ENCODE measurements around the gene ARRDC2.

The ARRDC2 gene

DNA sequence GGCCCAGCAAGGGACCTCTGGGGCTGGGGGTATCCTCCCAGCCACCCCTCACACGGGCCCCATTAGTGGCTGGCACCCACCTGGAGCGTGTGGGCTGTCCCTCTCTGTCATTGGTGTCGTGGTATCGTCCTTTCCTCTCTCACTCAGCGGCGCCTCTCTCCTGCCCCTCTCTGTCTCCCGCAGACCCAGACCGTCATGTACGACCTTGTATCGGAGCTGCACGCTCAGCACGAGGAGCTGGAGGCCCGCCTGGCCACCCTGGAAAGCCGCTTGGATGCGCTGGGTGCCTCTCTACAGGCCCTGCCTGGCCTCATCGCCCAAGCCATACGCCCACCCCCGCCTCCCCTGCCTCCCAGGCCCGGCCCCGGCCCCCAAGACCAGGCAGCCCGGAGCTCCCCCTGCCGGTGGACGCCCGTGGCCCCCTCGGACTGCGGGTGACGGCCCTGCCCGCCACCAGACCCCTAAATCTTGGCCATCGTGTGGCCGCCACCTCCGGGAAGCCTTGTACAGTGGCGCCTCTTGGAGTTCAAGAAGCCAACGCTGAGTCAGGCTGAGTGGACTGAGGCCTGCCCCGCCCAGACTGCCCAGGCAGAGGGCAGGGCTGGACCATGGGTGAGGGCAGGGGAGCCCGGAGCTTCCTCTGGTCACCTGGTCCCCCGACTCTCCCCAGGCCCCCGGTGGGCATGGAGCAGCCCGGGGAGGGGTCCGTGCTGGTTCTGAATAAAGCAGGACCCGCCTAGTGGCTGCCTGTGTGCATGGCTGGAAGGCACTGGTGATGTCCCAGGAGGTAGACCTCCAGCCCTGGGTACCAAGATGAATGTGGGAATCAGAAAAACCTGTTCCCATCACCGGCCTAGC, 9.8 kb upstream of the ARRDC2 start:
- TF ChIP-seq, protein P1, sequence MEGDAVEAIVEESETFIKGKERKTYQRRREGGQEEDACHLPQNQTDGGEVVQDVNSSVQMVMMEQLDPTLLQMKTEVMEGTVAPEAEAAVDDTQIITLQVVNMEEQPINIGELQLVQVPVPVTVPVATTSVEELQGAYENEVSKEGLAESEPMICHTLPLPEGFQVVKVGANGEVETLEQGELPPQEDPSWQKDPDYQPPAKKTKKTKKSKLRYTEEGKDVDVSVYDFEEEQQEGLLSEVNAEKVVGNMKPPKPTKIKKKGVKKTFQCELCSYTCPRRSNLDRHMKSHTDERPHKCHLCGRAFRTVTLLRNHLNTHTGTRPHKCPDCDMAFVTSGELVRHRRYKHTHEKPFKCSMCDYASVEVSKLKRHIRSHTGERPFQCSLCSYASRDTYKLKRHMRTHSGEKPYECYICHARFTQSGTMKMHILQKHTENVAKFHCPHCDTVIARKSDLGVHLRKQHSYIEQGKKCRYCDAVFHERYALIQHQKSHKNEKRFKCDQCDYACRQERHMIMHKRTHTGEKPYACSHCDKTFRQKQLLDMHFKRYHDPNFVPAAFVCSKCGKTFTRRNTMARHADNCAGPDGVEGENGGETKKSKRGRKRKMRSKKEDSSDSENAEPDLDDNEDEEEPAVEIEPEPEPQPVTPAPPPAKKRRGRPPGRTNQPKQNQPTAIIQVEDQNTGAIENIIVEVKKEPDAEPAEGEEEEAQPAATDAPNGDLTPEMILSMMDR (IDR thresholded peaks at IDR 0.05) = no peak

DNA sequence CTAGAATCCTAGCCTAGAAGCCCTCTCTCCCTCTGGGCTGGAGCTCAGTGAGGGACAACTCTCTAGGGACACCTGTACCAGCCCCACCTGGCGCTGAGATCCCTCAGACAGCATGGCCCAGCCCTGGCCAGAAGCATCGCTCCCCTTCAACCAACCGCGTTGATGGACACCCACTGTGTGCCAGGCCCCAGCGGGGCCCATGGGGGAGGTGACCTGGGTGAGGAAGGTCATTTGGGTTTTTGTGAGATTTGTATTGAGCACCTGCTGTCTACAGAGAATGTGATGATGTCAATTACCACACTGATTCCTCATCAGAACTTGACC, 9.2 kb upstream of the ARRDC2 start:
- TF ChIP-seq, protein P1 (IDR thresholded peaks at IDR 0.05) = no peak

DNA sequence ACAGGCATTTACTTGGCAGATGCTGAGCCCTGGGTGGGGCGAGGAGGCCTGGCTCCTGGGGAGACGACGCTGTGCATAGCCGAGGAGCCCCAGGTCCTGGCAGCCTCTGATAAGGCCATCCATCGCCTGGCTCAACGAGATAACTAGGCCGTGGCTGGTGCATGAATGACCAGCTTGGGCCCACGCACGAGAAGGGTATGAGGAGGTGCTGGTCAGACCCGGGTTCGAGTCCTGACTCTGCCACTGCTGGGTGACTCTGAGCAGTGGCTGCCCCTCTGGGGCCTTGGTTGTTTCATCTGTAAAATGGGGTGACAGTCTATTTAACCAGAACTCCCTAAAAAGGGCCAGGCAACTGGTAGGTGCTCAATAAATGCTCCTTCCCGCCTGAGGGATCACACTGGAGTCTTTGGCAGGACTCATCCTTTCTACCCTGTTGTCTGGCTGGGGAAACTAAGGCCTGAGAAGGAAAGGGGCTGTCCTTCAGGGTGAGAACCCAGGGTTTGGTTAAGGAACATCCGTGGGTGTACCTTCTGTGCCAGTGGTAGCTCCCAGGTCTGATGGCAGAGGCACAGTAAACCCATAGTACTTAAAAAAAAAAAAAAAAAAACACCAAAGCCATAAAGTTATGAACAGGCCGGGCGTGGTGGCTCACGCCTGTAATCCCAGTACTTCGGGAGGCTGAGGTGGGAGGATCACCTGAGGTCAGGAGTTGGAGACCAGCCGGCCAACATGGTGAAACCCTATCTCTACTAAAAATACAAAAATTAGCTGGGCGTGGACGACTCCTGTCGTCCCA, 8.1 kb upstream of the ARRDC2 start:
- TF ChIP-seq, protein P1 (IDR thresholded peaks at IDR 0.05) = no peak

DNA sequence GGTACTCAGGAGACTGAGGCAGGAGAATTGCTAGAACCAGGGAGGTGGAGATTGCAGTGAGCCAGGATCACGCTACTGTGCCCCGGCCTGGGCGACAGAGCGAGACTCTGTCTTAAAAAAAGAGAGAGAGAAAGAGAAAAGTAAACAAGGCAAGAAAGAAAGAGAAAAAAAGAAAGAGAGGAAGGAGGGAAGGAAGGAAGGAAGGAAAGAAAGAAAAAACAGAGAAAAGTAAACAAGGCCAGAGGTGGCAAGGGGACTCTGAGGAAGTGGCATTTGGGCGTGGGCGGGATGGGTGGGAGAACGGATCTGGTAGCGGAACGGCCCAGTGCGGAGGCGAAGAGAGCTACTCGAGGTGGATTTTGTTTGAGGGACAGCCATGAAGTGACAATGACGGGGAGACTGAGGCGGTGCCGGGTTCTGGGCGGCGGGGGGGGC, 7.5 kb upstream of the ARRDC2 start:
- TF ChIP-seq, protein P1 (IDR thresholded peaks at IDR 0.05) = no peak

DNA sequence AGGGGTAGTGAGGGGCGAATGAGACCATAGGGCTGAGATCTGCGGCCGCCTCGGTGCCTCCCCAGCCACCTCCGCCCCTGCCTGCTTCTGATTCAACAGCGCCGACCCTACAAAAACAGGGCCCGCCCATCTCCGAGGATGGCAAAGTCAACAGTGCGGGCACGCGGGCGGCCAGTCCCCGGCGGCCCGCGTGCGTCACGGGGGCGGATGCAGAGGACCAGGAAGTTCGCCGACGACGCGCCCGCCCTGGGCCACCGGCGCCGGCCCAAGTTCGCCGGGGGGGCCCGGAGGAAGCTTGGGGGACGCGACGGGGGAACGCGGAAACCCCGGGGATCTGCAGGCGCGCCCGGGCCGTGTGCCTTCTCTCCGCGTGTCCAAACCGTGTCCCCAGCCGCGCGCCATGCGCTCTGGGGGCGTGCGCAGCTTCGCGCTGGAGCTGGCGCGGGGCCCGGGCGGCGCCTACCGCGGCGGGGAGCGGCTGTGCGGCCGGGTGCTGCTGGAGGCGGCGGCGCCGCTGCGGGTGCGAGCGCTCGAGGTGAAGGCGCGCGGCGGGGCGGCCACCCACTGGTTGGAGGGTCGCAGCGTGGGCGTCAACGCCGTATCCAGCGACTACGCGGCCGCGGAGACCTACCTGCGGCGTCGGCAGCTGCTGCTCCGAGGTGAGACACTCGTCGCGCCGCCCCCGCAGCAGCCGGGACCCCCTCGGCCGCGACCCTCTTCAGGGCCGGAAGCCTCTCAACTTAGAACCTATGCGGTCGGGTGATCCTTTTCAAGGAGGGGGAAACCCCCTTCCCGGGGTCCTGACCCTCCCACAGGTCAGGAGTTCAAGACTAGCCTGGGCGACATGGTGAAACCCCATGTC, 6.8 kb upstream of the ARRDC2 start:
- TF ChIP-seq, protein P1 (IDR thresholded peaks at IDR 0.05) = no peak

DNA sequence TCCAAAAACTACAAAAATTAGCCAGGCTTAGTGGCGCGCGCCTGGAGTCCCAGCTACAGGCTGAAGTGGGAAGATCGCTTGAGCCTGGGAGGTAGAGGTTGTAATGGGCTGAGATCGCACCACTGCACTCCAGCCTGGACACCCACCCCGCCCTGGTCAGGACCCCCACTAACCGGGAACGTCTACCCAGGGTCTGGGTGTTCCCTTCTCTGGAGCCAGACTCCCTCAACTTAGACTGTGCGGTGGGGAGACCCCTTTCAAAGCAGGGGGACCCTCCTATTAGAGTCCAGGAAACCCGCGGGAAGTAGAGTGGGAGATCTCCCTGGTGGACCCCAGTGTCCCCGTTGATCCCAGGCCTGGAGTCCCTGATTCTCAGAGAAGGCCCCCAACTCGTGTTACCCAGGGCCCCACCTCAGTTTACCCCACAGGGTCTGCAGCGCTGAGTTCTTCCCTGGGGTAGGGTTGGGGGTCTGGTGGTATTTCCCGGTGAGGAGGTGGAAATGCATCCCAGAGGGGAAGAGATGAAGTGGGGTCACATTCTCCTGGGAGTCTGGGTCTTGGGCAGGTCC, 6.1 kb upstream of the ARRDC2 start:
- TF ChIP-seq, protein P1 (IDR thresholded peaks at IDR 0.05) = no peak

DNA sequence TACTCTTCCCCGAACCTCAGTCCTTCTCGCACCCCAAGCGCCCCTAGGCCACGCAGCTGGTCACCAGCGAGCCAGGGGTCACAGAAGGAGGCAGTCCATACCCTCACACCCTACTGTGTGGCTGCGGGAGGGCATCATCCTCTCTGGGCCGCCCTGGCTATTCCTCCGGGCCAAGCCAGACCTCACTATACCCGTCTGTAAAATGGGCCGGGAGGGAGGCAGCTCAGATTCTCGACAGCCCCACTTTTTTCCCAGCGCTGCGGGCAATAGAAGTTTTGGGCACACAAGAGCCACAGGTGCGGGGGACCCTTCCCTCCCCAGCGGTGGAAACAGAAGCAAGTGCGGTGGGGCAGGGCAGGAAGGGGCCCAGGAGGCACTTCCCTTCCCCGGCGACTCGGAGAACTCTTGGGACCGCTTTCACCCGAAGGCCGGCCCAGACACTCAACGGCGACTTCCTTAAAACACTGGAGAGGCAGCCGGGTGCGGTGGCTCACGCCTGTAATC, 5.6 kb upstream of the ARRDC2 start:
- TF ChIP-seq, protein P1 (IDR thresholded peaks at IDR 0.05) = no peak
